GM12878 (cell line): ENCODE data around the gene NEDD8. TPM values are rescaled to one million over a fixed set of nuclear protein-coding genes. Genes with fewer than 3 reads are reported as not detected.

Experiments used
- ASH2L ChIP-seq: fragments of 300-600, 200-600 bp; sonication (generic); IDR thresholded peaks from 2 replicates; pipeline ENCODE4 v1.6.1; 2017; ENCODE audit warnings: low read depth, mild to moderate bottlenecking, borderline replicate concordance
- BRCA1 ChIP-seq: IDR thresholded peaks from 2 replicates; pipeline ENCODE4 v1.6.1; 2011; ENCODE audit warnings: low read depth, low read length, improper control_type of control experiment
- CREB1 ChIP-seq: IDR thresholded peaks from 2 replicates; pipeline ENCODE4 v1.6.1; 2012; ENCODE audit warnings: low read depth, mild to moderate bottlenecking, inconsistent platforms
- IRF4 ChIP-seq: IDR thresholded peaks from 2 replicates; pipeline ENCODE4 v1.6.1; 2011; ENCODE audit warnings: low read depth, low read length
- MTA2 ChIP-seq: fragments of 450-650 bp; IDR thresholded peaks from 2 replicates; pipeline ENCODE4 v1.6.1; 2016; ENCODE audit warnings: low read depth, mild to moderate bottlenecking, moderate library complexity
- PML ChIP-seq: IDR thresholded peaks from 2 replicates; pipeline ENCODE4 v1.6.1; 2012; ENCODE audit warnings: low read length, inconsistent platforms
- RUNX3 ChIP-seq: IDR thresholded peaks from 2 replicates; pipeline ENCODE4 v1.6.1; 2012; ENCODE audit warnings: low read length, inconsistent platforms
- SIN3A ChIP-seq: IDR thresholded peaks from 2 replicates; pipeline ENCODE4 v1.6.1; 2012; ENCODE audit warnings: low read depth, low read length, improper control_type of control experiment
- SKIL ChIP-seq: fragments of 450-650 bp; IDR thresholded peaks from 2 replicates; pipeline ENCODE4 v1.6.1; 2017; ENCODE audit warnings: mild to moderate bottlenecking, low read depth, inconsistent platforms; ENCODE audit not compliant: poor library complexity, severe bottlenecking
- SMAD1 ChIP-seq: fragments of 450-650 bp; IDR thresholded peaks from 2 replicates; pipeline ENCODE4 v1.6.1; 2018; ENCODE audit warnings: mild to moderate bottlenecking, low read depth; ENCODE audit not compliant: partially characterized antibody
- SREBF1 ChIP-seq: IDR thresholded peaks from 2 replicates; pipeline ENCODE4 v1.6.1; 2012; ENCODE audit warnings: mild to moderate bottlenecking, low read length
- SUZ12 ChIP-seq: fragments of 200-600 bp; sonication (generic); IDR thresholded peaks from one replicate; pipeline ENCODE4 v1.6.1; 2018; ENCODE audit warnings: antibody characterized with exemption, mild to moderate bottlenecking; ENCODE audit not compliant: unreplicated experiment
- TARDBP ChIP-seq: IDR thresholded peaks from 2 replicates; pipeline ENCODE4 v1.6.1; 2016; ENCODE audit warnings: borderline replicate concordance
- TBL1XR1 ChIP-seq: IDR thresholded peaks from 2 replicates; pipeline ENCODE4 v1.6.1; 2012; ENCODE audit warnings: low read depth, low read length, improper control_type of control experiment
- ZNF274 ChIP-seq: IDR thresholded peaks from one replicate; pipeline ENCODE4 v1.8.0; 2011; ENCODE audit not compliant: insufficient read length, insufficient read depth
- polyA plus RNA-seq, 11 experiments: library from polyadenylated mRNA; depleted of rRNA in 4 of 11; unstranded in 6 of 11; stranded (reverse) in 5 of 11; fragments of >200 nt; fragmentation: Nextera tagmentation in 4 of 11; fragmentation: Illumina TruSeq in 1 of 11; extraction: Ambion mirVana in 4 of 11; extraction: Trizol in 1 of 11; gene quantifications; 1 replicate in 1 of 11; 2 replicates in 10 of 11; pipeline versions ENCODE4 v1.2.1 to v1.2.3, GENCODE V29; 2011 to 2016; ENCODE audit warnings: inconsistent platforms in 2 of 11, missing spikeins in 2 of 11, low read depth in 1 of 11
- total RNA-seq, 4 experiments: library from RNA; depleted of rRNA in 3 of 4; stranded (reverse); fragments of >200 nt in 3 of 4; fragmentation: Illumina TruSeq in 1 of 4; extraction: Trizol in 1 of 4; gene quantifications; 2 replicates each; pipeline versions ENCODE4 v1.2.1 to v1.2.3, GENCODE V29; 2013 to 2021
- TF ChIP-seq, protein P1 (sequence below): fragments of 450-650 bp; IDR thresholded peaks from 2 replicates; pipeline ENCODE4 v1.6.1; 2017; ENCODE audit warnings: mild to moderate bottlenecking, moderate library complexity
- TF ChIP-seq, protein P2 (sequence below): fragments of 450-650 bp; IDR thresholded peaks from 2 replicates; pipeline ENCODE4 v1.6.1; 2018; ENCODE audit warnings: mild to moderate bottlenecking, low read depth, moderate library complexity; ENCODE audit not compliant: partially characterized antibody
- TF ChIP-seq, protein P3 (sequence below): fragments of 450-650 bp; IDR thresholded peaks from 2 replicates; pipeline ENCODE4 v1.6.1; 2018; ENCODE audit warnings: borderline replicate concordance, mild to moderate bottlenecking; ENCODE audit not compliant: partially characterized antibody

Gene NEDD8
- total and polyA plus RNA-seq, 10 of the 15 experiments (the other 5 are each of a cell fraction or from before 2014, with no cell fraction given) = 164 to 991 (median 300) TPM

DNA sequence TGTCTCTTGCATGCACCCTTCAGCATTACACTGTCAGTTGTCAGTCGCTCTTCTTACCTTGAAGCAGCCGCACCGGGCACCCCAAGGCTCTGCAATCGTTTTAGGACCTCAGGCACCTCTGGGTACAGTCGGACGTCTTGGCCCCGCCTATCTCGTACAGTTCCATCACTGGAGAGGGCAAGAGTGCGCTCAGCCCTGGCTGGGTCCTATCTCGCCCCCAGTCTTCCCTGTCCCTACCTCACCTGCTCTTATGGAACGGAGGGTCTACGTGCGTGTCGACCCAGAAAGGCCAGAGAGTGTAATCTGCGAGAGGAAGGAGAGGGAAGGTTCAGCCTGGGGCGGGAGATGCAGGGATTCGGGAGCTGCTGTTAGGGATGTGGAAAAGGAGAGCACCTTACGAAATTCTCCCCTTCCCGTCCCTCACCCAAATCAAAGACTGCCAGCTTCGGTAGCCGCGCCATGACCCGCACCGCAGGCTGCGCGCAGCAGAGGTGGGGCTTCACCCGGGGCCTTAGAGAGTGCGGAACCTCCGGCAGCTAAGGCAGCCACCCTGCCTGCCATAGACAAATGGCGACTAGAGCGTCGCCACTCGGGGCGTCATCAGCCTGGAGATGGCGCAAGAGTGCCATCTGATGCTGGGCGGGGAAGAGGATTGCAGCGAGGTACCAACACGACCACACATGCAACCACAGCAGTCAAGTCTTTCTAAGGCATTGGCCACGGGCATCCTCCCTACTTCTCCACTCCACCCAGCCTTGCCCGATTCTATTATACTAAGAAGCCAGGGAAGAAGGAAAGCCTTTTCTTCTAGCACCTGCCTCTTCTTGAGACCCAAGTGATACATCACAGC, 16.4 kb downstream of the NEDD8 start, which contains the start of gene MDP1 (continued):
- TF ChIP-seq SKIL (no peak), IRF4 (0 out of 2 replicates have a peak, but pooled peaks have one; percentile 61), TARDBP (0 out of 2 replicates have a peak, but pooled peaks have one; percentile 64), ASH2L (no peak), PML (peak; percentile 83; the same call in 1 of the 2 replicates), TBL1XR1 (peak; percentile 64; the same call in 1 of the 2 replicates), CREB1 (peak; percentile 96), SMAD1 (no peak), SREBF1 (no peak), SIN3A (peak; percentile 90; the same call in 1 of the 2 replicates), SUZ12 (no peak), MTA2 (no peak; the same call in 1 of the 2 replicates), RUNX3 (peak; percentile 77), BRCA1 (no peak), ZNF274 (no peak)
- TF ChIP-seq, protein P1, sequence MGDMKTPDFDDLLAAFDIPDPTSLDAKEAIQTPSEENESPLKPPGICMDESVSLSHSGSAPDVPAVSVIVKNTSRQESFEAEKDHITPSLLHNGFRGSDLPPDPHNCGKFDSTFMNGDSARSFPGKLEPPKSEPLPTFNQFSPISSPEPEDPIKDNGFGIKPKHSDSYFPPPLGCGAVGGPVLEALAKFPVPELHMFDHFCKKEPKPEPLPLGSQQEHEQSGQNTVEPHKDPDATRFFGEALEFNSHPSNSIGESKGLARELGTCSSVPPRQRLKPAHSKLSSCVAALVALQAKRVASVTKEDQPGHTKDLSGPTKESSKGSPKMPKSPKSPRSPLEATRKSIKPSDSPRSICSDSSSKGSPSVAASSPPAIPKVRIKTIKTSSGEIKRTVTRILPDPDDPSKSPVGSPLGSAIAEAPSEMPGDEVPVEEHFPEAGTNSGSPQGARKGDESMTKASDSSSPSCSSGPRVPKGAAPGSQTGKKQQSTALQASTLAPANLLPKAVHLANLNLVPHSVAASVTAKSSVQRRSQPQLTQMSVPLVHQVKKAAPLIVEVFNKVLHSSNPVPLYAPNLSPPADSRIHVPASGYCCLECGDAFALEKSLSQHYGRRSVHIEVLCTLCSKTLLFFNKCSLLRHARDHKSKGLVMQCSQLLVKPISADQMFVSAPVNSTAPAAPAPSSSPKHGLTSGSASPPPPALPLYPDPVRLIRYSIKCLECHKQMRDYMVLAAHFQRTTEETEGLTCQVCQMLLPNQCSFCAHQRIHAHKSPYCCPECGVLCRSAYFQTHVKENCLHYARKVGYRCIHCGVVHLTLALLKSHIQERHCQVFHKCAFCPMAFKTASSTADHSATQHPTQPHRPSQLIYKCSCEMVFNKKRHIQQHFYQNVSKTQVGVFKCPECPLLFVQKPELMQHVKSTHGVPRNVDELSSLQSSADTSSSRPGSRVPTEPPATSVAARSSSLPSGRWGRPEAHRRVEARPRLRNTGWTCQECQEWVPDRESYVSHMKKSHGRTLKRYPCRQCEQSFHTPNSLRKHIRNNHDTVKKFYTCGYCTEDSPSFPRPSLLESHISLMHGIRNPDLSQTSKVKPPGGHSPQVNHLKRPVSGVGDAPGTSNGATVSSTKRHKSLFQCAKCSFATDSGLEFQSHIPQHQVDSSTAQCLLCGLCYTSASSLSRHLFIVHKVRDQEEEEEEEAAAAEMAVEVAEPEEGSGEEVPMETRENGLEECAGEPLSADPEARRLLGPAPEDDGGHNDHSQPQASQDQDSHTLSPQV = peak; percentile 67; the same call in 1 of the 2 replicates
- TF ChIP-seq, protein P2, sequence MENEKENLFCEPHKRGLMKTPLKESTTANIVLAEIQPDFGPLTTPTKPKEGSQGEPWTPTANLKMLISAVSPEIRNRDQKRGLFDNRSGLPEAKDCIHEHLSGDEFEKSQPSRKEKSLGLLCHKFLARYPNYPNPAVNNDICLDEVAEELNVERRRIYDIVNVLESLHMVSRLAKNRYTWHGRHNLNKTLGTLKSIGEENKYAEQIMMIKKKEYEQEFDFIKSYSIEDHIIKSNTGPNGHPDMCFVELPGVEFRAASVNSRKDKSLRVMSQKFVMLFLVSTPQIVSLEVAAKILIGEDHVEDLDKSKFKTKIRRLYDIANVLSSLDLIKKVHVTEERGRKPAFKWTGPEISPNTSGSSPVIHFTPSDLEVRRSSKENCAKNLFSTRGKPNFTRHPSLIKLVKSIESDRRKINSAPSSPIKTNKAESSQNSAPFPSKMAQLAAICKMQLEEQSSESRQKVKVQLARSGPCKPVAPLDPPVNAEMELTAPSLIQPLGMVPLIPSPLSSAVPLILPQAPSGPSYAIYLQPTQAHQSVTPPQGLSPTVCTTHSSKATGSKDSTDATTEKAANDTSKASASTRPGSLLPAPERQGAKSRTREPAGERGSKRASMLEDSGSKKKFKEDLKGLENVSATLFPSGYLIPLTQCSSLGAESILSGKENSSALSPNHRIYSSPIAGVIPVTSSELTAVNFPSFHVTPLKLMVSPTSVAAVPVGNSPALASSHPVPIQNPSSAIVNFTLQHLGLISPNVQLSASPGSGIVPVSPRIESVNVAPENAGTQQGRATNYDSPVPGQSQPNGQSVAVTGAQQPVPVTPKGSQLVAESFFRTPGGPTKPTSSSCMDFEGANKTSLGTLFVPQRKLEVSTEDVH = no peak
- TF ChIP-seq, protein P3, sequence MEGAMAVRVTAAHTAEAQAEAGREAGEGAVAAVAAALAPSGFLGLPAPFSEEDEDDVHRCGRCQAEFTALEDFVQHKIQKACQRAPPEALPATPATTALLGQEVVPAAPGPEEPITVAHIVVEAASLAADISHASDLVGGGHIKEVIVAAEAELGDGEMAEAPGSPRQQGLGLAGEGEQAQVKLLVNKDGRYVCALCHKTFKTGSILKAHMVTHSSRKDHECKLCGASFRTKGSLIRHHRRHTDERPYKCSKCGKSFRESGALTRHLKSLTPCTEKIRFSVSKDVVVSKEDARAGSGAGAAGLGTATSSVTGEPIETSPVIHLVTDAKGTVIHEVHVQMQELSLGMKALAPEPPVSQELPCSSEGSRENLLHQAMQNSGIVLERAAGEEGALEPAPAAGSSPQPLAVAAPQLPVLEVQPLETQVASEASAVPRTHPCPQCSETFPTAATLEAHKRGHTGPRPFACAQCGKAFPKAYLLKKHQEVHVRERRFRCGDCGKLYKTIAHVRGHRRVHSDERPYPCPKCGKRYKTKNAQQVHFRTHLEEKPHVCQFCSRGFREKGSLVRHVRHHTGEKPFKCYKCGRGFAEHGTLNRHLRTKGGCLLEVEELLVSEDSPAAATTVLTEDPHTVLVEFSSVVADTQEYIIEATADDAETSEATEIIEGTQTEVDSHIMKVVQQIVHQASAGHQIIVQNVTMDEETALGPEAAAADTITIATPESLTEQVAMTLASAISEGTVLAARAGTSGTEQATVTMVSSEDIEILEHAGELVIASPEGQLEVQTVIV = no peak
